HG02885 (cell line): ENCODE data around the gene OSTC.

ENCODE experiments used
- ATAC-seq: cut with Tn5 transposase; IDR thresholded peaks from one replicate; pipeline ENCODE4 v1.9.1; 2021; ENCODE audit warnings: mild to moderate bottlenecking; ENCODE audit not compliant: unreplicated experiment, poor library complexity

Gene OSTC

DNA sequence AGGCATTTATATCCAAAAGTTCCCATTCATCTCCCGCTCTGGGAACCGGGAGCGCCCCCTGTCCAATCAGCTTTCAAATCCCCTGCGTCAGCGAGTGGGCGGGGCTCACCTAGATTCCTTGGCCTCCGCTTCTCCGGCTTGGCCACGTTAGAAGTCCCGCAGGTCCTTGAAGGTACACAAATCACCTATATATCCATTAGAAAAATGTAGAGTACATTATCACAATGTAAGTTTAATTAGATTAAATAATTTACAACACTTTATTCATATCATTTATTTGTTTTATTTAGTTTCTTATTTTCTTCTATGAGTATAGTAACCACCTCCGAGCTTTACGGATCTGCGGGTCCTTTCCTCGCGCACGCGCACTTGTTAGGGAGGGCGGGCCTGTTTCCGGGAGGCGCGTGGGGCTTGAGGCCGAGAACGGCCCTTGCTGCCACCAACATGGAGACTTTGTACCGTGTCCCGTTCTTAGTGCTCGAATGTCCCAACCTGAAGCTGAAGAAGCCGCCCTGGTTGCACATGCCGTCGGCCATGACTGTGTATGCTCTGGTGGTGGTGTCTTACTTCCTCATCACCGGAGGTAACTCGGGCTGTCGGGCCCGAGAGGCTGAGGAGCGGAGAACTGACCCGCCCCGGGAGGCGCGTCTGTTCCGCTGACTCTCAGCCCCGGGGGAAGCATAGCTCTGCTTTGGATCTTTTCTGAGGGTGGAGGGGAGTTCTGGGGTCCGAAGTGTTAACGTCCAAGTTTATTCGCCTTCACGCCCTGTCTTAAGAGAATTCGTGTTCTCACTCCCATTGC, at the start of gene OSTC:
Gene OSTC (plus strand): TSS at position 388 of the 802 bp plus-strand sequence. CDS start 57 bp downstream, at position 445.
- ATAC-seq, result peak; percentile 90

DNA sequence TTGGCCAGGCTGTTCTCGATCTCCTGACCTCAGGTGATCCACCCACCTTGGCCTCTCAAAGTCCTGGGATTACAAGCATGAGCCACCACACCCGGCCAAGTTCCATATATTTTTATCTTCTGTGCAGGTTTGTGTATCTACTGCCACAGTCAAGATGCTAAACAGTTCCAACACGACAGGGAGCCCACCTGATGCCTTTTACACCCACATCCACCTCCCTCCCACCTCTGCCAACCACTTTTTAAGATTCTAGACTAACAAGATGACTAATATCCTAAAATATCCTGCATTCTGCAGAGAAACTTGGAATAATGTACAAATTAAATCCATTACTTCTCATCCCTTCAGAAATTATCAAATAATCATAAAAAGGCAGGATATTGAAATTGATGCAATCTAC, 49.3 kb upstream of the OSTC start:
- no peak for ATAC-seq

DNA sequence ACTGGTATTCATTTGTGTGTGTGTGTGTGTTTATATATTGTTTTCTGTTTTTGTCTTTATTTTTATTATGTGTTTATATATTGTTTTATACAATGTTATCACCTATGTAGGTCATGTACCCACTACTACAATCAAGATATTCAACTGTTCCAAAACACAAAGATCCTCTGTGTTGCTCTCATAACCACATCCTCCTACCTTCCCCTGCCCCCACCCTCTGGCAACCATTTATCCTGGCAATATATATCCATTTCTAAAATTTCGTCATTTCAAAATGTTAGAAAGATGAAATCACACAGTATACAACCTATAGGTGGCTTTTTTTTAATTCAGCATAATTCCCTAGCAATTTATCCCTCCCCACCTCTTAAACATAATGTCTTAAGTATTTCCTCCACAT, 48.9 kb upstream of the OSTC start:
- ATAC-seq, result no peak

DNA sequence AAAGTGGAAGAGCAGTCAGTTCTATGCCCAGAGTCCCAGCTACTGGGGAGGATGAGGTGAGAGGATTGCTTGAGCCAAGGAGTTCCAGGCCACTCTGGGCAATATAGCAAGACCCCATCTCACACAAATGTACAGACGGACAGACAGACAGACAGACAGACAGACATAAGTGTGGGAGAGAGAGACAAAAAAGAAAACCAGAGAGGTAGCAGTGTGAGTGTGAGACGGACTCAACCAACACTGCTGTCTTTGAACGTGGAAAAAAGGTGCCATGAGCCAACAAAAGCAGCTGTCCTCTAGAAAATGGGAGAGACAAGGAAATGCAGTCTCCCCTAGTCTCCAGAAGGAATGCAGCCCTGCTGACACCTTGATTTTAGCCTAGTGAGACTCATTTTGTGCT, 48.2 kb upstream of the OSTC start:
- ATAC-seq, result no peak

DNA sequence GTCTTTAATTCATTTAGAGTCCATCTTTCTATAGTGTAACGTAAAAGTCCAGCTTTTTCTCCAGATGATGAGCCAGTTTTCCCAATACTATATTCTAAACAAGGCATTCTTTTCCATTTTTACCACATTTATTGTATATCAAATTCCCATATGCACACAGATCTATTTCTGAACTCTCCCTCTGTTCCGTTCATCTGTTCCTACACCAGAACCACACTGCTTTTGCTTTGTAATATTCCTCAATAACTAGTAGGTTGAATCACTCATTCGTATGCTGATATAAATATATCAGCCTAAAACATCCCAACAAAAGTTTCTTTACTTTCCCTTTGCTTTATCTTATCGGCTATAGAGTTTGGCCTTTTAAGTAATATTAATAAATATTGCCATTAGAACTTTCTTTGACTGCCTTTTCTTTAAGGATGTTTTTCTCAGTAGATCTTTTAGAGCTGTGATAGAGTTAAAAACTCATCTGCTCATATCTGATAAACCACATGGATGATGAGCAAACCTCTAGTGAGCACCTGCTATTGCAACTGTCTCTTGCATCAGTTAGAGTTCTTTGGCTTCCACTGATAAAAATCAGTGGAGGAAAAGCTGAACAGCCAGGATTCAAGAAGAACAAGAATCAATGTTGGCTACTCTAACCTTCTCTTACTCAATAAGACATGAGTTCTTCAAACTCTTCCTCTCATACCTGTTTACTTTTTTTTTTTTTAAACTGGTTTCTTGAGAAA, 43.2 kb upstream of the OSTC start:
- ATAC-seq, result no peak

DNA sequence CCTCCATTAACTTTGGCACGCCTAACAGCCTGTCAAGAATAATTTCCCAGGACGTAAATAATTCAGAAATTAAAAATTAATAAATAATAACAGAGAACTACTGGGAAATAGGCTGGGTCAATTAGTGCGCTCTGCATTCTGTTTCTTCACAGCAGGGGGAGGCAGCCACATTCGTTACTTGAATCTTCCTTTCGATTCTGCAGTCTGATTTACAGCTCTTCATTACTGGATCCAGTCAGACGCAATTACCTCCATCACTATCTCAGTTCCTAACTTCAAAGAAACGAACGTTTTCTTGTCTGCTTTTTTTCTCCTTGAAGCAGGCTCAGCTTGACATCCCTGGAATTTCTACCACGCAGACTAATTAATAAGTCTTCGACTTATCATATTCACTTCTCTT, 39.0 kb upstream of the OSTC start:
- no peak for ATAC-seq

DNA sequence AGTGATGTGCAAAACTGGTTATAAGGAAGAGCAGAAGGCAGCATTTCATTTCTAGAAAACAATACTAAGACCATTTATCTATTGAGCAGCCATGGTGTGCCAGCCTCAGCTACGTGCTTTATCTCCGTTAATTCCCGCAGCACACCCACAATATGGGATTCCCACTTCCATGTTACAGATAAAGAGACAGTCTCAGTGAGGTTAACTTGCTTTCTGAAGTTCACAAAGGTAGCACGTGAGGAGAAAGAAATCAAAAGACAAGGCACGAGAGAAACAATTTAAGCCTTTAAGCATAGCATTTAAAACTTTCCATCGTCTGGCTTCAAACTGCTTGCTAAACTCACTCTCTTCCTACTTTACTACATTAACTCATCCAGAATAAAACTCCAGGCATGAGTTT, 38.0 kb upstream of the OSTC start:
- ATAC-seq, result no peak

DNA sequence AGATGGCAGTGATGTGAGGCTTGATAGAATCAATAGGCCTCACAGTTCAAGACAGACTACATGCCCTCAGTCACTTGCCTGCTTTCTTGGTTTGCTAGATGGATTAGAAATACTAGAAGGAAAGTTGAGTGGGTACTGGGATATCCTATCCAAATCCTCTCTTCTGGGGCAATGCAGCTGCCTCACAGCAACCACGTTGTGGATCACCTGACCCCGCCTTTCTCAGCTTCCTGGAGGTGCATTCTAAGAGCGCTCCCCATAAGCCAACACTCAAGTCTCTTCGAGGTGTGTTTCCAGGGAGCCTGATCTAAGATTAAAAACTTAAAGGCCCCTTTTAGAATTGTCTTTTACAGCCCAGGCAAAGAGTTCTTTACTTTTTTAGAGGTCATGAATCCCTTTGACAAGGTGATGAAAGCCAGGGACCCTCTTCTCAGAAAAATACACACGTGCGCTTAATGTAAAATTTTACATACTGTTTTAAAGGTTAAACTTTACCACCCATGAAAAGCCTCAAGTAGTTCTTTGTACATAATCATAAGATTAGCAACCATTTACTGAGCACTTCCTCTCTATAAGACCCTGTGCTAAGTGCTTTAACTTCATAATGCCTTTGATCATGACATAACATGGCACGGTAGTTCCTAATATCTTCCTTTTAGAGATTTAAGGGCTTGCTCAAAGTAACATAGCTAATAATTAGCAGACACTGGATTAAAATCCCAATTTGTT, 30.9 kb upstream of the OSTC start:
- peak; percentile 11 for ATAC-seq

DNA sequence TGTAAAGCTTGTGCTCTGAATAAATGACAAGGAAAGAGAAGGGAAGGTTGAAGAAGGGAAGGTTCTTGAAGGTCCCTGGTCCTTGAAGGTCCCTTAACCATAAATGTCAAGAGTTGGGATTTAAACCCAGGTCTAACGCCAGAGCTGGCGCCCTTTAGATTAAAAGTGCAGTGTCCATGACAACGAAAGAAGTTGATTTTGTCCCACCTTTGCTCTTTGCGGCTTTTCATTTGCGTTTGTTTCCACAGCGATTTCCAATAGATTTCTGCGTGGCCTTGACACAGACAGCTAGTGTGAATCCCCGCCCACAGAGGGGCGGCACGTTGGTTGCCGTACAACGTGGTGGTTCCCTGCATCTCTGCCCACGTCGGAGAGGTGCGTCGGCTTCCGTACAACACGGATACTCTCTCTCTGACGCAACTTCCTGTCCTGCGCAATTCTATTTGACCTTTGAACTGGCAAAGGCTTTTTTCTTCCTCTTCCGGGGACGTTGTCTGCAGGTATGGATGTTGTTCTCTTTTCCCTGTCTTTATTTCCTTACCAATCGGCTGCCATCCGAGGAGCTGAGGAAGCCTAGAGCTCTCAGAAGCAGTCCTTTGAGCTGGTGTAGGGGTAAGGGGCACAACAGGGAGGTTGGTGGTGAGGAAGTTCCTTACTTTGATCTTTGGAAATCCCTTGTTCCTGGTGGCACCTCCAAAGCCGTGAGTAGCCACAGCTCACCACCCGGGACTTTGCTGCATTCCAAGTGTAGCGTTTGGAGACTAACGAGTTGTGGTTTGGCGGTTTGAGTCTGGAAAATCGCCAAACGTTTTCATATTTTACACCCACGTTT, 30.1 kb upstream of the OSTC start, which contains the start of gene RPL34:
Gene RPL34 (plus strand): TSS at position 476 of the 832 bp plus-strand sequence. CDS start 1,384 bp downstream, outside the sequence.
- peak; percentile 100 for ATAC-seq

DNA sequence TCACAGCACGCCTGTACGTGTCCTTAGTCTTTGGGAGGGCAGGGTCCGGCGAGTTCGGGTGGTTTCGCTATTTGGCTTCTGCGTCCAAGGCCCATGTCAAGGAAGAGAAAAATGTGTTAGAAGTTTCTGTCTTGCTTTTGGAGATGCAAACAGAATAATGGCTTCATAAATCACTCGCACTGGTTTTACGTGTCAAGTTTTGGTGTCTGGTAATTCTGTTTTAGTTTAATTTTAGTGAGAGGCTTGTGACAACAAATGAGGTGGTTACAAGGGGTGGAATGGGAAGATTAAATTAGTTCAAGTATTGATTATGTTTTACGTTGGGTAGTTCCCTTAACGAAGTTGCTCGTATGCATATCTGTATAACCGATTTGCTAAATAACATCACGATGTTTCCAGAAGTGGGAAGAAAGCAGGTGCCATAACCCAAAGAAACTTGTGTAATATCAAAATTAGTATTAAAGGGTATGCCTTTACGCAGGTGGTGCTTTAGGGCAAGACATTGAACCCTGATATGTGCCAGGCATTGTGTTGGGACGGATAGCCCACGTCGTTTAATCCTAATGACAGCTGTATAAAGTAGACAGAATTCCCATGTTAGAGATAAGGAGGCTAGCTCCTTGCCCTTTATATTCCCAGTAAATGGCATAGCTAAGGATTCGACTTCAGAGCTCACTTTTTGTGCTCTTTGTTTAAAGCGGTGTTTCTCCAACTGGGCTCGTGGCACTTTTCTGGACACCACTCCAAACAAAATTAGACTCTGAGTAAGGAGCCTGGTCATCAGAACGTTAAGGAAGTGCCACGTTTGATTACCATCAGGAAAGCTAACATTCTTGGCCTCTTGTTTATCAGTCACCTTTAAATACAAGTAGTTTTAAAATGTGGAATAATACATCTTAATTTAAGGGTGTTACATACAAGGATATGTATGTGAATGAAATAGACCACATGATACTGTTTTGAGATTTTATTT, 29.2 kb upstream of the OSTC start:
- ATAC-seq, result no peak

DNA sequence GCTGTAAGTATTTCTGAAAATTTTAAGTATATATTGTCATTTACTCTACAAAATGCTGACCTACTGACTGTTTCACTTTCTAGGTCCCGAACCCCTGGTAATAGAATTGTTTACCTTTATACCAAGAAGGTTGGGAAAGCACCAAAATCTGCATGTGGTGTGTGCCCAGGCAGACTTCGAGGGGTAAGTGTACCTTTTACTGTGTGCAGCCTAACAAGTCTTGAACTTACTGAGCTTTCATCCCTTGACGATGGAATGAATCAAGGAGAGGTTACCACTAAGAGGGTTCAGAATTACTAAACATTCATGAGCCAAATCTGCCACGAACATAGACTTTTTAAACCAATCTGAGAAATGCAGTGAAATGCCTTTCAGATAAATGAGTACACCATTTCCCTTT, 28.4 kb upstream of the OSTC start:
- no peak for ATAC-seq

DNA sequence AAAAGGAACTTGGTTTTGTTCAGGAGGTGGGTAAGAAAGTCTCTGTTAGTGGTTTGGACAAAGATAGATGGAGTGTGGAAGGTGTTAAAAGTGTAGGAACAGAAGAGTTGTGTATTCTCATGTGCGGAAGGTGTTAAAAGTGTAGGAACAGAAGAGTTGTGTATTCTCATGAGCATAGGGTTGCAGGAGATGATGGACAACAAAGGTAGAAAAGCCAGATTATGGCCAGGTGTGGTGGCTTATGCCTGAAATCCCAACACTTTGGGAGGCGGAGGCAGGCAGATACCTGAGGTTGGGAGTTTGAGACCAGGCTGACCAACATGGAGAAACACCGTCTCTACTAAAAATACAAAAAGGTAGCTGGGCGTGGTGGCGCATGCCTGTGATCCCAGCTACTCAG, 27.6 kb upstream of the OSTC start:
- no peak for ATAC-seq

DNA sequence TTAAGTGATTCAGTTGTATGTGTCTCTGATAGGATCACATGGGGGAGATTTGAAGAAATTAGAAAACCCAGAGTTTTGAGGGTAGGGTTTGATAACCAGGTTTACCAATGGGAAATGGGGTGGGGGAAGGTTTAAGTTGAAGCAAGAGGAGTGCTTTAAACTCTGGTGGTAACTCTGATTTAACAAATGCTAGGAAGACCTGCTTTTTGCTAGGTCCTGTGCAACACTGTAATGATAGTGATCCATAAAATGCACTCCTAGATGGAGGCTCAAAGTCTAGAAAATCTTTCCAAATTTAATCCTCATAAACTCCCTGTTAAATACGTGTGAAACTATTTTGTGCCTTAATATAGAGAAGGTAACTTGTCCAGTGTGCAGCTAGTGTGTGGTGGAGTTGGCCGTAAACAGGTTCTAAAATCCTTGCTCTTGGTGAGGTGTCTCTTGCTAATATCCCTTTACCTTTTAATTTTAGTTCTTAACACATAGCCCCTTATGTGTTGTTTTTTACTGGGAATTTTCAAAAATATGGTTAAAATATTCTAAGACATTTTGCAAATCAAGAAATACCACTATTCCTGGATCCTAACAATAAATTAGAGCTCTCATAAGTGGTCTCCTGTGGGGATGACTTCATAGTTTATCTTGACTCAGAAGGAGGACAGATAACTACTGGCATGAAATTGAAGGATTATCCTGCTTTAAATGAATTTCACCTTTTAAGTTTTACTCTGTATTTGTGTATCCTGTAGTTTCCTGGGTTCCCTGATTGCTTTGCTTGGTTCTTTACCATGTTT, 25.9 kb upstream of the OSTC start:
- ATAC-seq, result no peak

DNA sequence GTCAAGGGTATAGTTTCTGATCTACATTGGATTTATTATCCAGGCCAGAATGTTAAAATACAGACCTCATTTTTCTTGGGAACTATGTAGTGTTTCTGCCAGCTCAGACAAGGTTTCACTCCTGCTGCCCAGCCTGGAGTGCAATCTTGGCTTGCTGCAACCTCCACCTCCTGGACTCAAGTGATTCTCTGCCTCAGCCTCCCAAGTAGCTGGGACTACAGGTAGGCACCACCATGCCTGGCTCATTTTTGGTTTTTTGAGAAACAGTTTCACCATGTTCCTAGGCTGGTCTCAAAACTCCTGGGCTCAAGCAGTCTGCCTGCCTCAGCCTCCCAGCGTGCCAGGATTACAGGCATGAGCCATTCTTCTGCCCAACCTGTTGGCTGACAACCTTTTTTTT, 24.3 kb upstream of the OSTC start:
- no peak for ATAC-seq

DNA sequence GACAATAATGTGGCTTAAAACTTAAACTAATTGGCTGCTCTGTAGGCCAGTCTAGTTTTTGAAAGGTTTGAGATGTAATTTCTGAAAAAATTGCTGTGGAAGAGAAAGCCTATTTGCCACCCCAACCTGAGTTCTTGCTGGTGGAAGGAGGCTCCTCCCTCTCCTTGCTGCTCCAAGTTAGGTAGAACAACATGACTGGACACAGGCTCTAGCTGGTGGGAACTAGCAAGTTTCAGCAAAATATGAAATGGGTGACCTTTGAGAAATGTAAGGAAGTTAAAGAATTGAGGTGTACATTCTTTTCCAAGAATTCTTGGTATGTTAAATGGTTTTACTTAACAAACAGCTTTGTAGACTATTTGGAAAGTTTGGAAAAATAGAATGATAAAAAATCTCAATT, 22.0 kb upstream of the OSTC start:
- ATAC-seq, result no peak

DNA sequence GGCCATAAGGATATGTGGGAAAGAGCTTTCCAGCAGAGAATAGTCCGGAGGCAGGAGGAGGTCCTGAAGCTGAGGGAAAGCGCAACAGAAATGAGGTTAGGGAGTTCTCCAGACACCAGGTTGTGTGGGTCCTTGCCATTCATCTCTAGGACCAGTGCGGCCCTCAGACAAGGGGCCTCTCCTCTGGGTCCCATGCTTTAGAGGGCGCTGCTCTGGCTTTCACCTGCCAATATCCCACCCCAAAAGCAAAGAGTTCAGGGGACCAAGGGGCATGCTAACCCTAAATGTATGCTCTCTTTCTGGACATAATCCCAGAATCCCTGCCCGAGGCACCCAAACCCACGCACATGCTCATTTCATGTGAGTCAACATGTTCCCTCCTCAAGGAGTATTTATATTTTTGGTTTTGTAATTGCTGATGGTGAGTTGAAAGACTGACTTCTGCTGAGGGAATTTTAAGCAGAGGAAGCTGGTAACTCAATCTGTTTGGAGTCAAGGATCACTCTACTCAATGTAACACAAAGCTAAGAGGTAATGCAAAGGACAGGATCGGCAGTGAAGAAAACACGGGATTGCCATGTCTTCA, 15.2 kb upstream of the OSTC start:
- no peak for ATAC-seq

DNA sequence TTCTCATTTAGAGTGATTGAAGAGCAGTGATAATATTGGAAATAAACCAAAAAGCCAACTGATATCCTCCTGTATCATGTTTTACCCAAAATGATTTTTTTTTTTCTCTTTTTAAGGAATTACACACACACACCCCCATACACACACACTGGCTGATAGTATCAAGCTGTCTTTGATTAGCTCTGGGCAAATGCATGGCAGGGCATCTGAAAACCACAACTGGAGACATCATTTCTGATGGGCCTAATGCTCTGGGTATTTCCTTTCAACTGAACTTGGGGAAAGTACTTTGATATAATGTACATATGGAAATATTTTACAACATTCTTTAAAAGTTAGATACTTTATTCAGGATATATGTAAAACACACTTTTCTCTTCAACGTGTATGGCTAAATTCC, 14.2 kb upstream of the OSTC start:
- no peak for ATAC-seq

DNA sequence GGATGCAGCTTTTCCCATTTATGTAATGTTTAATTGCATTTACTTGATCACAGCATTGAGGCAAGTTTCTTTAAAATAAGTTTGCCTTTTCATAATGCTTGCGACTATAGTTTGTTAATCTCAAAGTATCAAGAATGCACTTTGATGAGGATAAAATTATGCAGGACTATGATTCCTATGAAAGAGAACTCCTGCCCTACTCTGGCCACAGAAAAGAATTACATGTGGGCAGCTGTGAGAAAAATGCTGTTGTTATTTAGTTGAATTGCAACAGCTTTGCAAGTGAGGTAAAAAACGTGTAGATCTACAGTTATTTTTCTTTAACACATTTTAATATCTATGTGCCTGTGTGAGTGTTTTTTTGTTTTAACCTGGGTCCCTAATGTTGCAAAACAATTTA, 12.5 kb upstream of the OSTC start:
- no peak for ATAC-seq
